Spleen (tissue), 7 donors: ENCODE data around the gene DENR.

ENCODE experiments used
- POLR2A ChIP-seq, 3 donors: fragments of 450-650 bp; IDR thresholded peaks; one replicate each; pipeline ENCODE4 v1.5.1; 2017; ENCODE audit warnings: antibody characterized with exemption in 3 of 3, mild to moderate bottlenecking in 1 of 3
- POLR2AphosphoS5 ChIP-seq, 3 donors: sonication (generic); formaldehyde crosslinking; IDR thresholded peaks; one replicate each; pipeline ENCODE4 v1.5.1; 2017; ENCODE audit warnings: antibody characterized with exemption in 3 of 3
- TF ChIP-seq, protein P1 (sequence below), 11 experiments: fragments of 200-600 bp in 7 of 11; fragments of 450-650 bp in 4 of 11; sonication (generic) in 4 of 11; IDR thresholded peaks in 8 of 11; conservative IDR thresholded peaks in 3 of 11; 1 replicate in 7 of 11; 2 replicates in 4 of 11; pipeline versions ENCODE4 v1.4.0 to v1.8.0; 2016 to 2021; ENCODE audit warnings: antibody characterized with exemption in 11 of 11, inconsistent platforms in 4 of 11, mild to moderate bottlenecking in 1 of 11
- donor health status: DM: no; HTN: no; CAD: no; lungs with moderate emphysema.
- donor health status: DM: no; HTN: no; CAD: no.
- donor health status: DM: no; HTN: no; CAD: no.

DNA sequence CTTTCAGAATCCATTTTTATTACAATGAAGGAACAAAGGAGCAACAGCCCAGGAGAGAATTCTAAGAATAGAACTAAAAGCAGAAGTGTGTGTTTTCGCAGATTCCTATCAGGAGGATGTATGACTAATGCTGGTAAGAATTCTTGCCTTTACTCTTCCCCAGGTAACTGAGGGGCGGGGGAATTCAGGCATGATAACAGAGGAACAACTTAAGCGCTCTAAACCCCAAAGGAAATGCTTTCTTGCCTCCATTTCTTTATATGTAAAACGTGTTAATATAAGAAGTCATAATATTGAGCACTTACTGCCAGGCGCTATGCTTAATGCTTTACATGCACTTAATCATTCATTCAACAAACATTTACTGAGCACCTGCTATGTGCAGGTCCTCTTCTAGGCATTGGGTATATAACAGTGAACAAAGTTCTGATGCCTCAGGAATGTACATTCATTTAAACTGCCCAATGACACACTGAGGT, 26.5 kb upstream of the DENR start:
- TF ChIP-seq, protein P1, sequence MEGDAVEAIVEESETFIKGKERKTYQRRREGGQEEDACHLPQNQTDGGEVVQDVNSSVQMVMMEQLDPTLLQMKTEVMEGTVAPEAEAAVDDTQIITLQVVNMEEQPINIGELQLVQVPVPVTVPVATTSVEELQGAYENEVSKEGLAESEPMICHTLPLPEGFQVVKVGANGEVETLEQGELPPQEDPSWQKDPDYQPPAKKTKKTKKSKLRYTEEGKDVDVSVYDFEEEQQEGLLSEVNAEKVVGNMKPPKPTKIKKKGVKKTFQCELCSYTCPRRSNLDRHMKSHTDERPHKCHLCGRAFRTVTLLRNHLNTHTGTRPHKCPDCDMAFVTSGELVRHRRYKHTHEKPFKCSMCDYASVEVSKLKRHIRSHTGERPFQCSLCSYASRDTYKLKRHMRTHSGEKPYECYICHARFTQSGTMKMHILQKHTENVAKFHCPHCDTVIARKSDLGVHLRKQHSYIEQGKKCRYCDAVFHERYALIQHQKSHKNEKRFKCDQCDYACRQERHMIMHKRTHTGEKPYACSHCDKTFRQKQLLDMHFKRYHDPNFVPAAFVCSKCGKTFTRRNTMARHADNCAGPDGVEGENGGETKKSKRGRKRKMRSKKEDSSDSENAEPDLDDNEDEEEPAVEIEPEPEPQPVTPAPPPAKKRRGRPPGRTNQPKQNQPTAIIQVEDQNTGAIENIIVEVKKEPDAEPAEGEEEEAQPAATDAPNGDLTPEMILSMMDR (IDR thresholded peaks at IDR 0.05 in 8 of 11, conservative IDR thresholded peaks at IDR 0.05 in 3 of 11) = no peak
- no peak for TF ChIP-seq POLR2A (IDR thresholded peaks at IDR 0.05)
- no peak for TF ChIP-seq POLR2AphosphoS5 (IDR thresholded peaks at IDR 0.05)
